Activated naive CD8-positive, alpha-beta T cell treated with anti-CD3 and anti-CD28 coated beads for 36 hours (primary cell): ENCODE results near the gene LIN52. TPM values are rescaled to one million over a fixed set of nuclear protein-coding genes. Genes with fewer than 3 reads are reported as not detected.

Experiments used
- DNase-seq: peaks from one replicate; pipeline ENCODE4 v3.0.0; 2021
- H3K27ac Mint-ChIP-seq: one replicate; pipeline ENCODE4 v1.8.0; 2022; ENCODE audit warnings: mild to moderate bottlenecking, moderate library complexity, mixed read lengths
- H3K27me3 Mint-ChIP-seq: one replicate; pipeline ENCODE4 v1.8.0; 2022; ENCODE audit warnings: mild to moderate bottlenecking, mixed read lengths
- H3K36me3 Mint-ChIP-seq: one replicate; pipeline ENCODE4 v1.8.0; 2021; ENCODE audit warnings: mild to moderate bottlenecking, mixed read lengths
- H3K4me1 Mint-ChIP-seq: one replicate; pipeline ENCODE4 v1.8.0; 2021; ENCODE audit warnings: mixed read lengths
- H3K4me3 Mint-ChIP-seq: one replicate; pipeline ENCODE4 v1.8.0; 2022; ENCODE audit warnings: mild to moderate bottlenecking, moderate library complexity, mixed read lengths
- H3K9me3 Mint-ChIP-seq: one replicate; pipeline ENCODE4 v1.8.0; 2022; ENCODE audit warnings: mixed read lengths
- total RNA-seq, 2 experiments: library from RNA; stranded (reverse); gene quantifications; one replicate each; pipeline ENCODE4 v1.2.3, GENCODE V29; 2021

Gene LIN52, protein sequence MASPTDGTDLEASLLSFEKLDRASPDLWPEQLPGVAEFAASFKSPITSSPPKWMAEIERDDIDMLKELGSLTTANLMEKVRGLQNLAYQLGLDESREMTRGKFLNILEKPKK
- 10 to 100 TPM; 11.1 to 12.4 TPM for total RNA-seq

DNA sequence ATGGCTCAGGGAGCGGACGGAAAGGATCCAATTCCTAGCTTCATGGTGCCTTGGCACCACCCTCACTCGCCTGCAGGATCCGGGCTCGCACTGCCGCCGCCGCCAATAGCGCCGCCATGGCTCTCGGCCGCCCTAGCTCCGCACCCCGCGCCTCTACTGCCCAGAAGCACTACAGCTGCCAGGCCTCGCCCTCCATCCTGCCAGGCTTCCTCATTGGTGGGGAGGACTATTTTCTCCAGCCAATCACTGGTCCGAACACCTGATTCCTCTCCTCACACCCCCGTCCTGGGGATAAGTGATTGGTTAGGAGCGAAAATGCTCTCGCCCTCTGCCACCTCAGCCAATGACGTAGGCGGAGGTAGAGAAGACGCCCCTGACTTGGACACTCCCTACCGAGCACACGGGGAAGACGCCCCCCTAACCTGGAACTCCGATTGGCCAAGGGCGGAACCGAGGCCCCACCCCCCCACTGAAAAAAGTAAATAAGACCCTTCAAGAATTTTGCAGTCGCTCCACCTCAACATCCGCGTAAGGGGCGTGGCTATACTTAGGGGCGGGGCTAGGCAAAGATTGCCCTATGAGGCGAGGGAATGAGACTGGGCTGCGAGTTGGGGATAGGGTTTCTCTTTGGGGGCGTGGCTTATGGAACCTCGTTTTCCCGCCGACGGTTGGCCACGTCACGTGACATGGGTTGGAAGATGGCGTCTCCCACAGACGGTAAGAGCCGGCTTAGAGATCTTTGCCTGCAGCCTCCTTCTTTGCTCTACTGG lies at the start of gene LIN52, which contains the start of gene ALDH6A1:
Gene LIN52 (plus strand): TSS at position 680 of the 770 bp plus-strand sequence. CDS start 19 bp downstream, at position 699.
Gene ALDH6A1 (minus strand): TSS at position 177 of the 770 bp plus-strand sequence. CDS start 59 bp downstream, at position 118.
- peaks cover 9% of the 10 kb centered on the region for H3K36me3 Mint-ChIP-seq

DNA sequence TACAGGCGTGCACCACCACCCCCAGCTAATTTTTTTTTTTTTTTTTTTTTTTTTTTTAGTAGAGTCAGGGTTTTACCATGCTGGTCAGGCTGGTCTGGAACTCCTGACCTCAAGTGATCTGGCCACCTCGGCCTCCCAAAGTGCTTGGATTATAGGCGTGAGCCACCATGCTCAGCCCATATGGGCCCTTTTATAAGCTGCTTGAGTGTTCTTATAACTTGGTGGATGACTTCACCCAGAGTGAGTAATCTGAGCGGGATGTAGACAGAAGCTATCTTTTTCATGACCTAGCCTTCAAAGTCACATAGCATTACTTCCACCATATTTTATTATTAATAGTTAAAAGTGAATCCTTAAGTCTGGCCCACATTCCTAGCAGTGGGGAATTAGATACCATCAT lies 49.2 kb upstream of the LIN52 start:
- Mint-ChIP-seq H3K27ac (no peak overlapping the region), H3K4me1 (no peaks in the 10 kb centered on the region), H3K36me3 (no peaks in the 10 kb centered on the region), H3K9me3 (no peaks in the 10 kb centered on the region), H3K4me3 (no peak overlapping the region), H3K27me3 (no peaks in the 10 kb centered on the region)
- DNase-seq: no peak

More for the DNA sequence above, at the start of gene LIN52, which contains the start of gene ALDH6A1:
- Mint-ChIP-seq H3K4me3 (peak within 1 kb of the TSS; percentile 95), H3K9me3 (peaks cover 5% of the 10 kb centered on the region), H3K27ac (peak within 1 kb of the TSS; percentile 96), H3K4me1 (peaks cover 35% of the 10 kb centered on the region), H3K27me3 (no peaks in the 10 kb centered on the region)
- DNase-seq: peak; percentile 97

DNA sequence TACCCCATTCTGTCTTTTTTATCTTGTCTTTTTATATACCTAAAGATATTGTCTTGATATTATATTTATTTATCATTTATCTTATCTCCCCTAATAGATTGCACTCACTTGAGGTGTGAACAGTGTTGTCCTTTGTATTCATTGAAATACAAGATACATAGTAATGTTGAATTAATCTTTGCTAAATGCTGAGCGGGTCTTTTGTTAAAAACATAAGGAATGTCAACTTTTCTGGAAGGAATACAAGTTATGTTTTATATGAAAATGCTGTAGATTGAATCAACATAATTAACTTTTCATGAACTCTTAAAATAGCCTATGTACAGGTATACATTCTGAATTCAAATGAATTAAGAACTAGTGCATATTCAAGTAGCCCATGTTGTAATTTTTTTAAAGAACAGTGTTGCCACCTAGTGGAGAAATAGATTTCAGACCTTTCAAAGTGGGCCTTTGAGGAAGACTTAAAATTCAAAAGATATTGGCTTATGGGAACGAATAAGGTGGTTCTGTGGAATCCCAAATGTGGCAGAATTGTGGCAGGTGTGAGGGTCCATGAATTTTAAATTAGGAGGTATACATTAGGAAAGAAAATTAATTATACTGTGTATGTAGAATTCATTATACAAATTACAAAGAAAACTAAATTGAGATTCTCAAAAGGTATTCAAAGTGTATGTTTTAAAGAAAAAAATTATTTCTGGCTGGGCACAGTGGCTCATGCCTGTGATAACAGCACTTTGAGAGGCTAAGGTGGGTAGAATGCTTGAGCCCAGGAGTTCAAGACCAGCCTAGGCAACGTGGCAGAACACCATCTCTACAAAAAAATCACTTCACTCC lies 46.5 kb upstream of the LIN52 start:
- no peaks in the 10 kb centered on the region for H3K36me3 Mint-ChIP-seq
- DNase-seq: no peak
- no peak overlapping the region for H3K4me3 Mint-ChIP-seq
- H3K4me1 Mint-ChIP-seq: no peaks in the 10 kb centered on the region
- no peaks in the 10 kb centered on the region for H3K27me3 Mint-ChIP-seq
- no peak overlapping the region for H3K27ac Mint-ChIP-seq
- H3K9me3 Mint-ChIP-seq: no peaks in the 10 kb centered on the region

DNA sequence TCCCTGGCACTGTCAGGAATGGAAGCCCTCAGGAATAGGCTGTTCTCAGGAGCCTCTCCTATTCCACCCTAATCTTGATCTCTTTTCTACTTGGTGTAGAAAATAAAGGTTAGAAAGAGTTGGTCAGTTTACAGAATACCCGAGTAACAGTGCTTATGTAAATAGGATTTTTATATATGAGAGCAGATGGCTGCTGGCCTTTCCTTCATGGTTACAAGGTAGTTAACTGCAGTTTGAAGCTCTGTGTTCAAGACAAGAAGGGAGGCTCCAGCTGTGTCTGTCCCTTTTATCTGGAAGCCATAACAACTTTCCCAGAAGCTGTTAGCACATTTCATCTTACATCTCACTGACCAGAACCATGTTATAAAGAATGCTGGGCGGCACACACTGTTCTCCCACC lies 42.5 kb upstream of the LIN52 start:
- Mint-ChIP-seq H3K36me3 (no peaks in the 10 kb centered on the region), H3K27me3 (no peaks in the 10 kb centered on the region), H3K9me3 (no peaks in the 10 kb centered on the region), H3K4me1 (no peaks in the 10 kb centered on the region), H3K27ac (no peak overlapping the region), H3K4me3 (no peak overlapping the region)
- DNase-seq: no peak

DNA sequence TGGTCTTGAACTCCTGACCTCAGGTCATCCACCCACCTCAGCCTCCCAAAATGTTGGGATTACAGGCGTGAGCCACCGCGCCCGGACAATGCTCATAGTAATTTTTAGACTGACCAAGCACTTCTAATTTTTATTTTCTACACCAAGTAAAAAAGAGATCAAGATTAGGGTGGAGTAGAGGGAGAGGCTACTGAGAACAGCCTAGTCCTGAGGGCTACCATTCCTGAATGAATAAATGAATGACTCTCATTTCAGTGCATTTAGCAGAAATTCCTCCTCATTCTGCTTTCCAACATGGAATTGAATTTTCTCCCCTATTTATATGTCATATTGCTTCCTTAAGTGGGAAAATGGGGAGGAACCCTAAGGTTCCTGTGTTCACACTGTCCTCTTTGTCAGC lies 39.2 kb upstream of the LIN52 start:
- Mint-ChIP-seq H3K4me3 (no peak overlapping the region), H3K27ac (no peak overlapping the region), H3K27me3 (no peaks in the 10 kb centered on the region), H3K9me3 (no peaks in the 10 kb centered on the region), H3K36me3 (no peaks in the 10 kb centered on the region), H3K4me1 (no peaks in the 10 kb centered on the region)
- DNase-seq: no peak

DNA sequence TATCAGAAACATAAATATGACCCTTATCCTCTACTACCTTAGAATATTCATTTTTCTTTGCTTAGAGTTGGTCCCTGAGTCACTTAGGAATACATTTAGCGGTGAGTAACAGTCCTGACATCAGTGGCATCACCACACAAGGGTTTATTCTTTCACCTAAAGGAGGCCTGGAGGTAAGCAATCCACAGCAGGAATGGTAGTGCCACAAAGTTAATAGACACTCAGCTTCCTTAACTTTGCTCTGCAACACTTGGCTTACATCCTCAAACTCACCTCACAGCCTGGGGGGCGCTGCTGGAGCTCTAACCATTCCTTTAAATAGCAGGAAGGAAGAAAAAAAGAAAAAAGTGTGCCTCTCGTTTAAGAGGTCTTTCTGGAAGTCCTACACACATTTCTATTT lies 36.5 kb upstream of the LIN52 start:
- DNase-seq: no peak
- H3K4me3 Mint-ChIP-seq: no peak overlapping the region
- H3K9me3 Mint-ChIP-seq: no peaks in the 10 kb centered on the region
- H3K4me1 Mint-ChIP-seq: no peaks in the 10 kb centered on the region
- H3K36me3 Mint-ChIP-seq: no peaks in the 10 kb centered on the region
- H3K27me3 Mint-ChIP-seq: no peaks in the 10 kb centered on the region
- H3K27ac Mint-ChIP-seq: no peak overlapping the region

DNA sequence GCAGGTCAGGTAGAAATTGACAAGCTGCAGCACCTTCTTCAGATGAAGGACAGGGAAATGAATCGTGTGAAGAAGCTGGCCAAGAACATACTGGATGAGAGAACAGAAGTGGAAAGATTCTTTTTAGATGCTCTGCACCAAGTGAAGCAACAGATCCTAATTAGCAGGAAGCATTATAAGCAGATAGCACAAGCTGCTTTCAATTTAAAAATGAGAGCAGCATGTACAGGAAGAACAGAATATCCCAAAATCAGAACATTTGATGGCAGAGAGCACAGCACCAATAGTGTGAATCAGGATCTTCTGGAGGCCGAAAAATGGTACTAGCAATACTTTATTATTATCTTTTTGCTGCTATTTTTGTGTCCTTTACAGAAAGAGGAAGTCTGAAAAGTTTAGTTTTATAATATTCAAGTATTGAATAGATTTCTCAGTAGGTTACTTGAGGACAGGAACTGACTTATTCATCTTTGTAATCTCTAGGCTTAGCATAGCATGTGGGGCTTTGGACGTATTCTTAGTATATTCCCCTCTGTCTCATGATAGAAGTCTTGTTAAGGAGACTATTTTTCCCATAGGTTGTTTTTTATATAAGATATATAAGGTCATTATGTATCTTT lies 34.8 kb upstream of the LIN52 start:
- Mint-ChIP-seq H3K4me3 (no peak overlapping the region), H3K36me3 (no peaks in the 10 kb centered on the region), H3K27ac (no peak overlapping the region), H3K27me3 (no peaks in the 10 kb centered on the region), H3K9me3 (no peaks in the 10 kb centered on the region), H3K4me1 (no peaks in the 10 kb centered on the region)
- DNase-seq: no peak

DNA sequence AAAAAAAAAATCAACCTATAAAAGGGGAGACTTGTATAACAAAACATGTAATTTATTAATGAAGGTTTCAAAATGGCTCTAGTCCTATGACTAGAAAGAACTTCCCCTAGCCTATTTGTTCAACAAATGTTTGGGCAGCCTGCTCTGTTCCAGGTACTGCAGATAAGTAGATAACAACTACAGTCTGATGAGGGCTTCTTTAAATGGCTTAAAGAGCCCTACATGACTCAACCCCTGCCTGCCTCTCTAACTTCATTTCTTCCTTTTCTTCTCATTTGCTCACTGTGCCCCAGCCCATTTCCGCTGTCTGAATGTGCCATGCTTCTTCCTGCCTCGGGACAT lies 22.0 kb upstream of the LIN52 start:
- H3K27ac Mint-ChIP-seq: no peak overlapping the region

DNA sequence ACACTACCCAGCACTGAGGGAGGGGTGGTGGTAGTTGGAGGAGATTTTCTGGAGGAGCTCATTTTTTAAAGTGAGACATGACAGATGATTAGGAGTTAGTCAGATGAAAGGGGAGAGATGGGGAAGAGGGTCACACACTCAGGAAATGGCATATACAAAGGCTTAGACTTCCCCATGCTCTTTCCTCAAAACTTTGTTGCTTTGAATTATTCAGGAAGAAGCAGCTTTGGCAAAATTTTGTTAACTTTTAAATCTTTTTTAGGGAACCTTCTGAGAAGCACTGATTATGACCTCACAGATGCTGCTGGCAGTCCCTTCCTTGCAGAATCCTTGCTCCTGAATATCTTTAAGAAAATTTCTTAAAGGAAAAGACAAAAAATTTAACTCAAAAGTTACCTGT lies 20.3 kb upstream of the LIN52 start:
- no peaks in the 10 kb centered on the region for H3K27me3 Mint-ChIP-seq
- no peak for DNase-seq
- no peak overlapping the region for H3K4me3 Mint-ChIP-seq
- H3K4me1 Mint-ChIP-seq: no peaks in the 10 kb centered on the region
- H3K9me3 Mint-ChIP-seq: no peaks in the 10 kb centered on the region
- peaks cover 2% of the 10 kb centered on the region for H3K36me3 Mint-ChIP-seq
- H3K27ac Mint-ChIP-seq: no peak overlapping the region

More for the DNA sequence above, 22.0 kb upstream of the LIN52 start:
- Mint-ChIP-seq H3K27me3 (no peaks in the 10 kb centered on the region), H3K4me3 (no peak overlapping the region), H3K36me3 (peaks cover 2% of the 10 kb centered on the region), H3K9me3 (no peaks in the 10 kb centered on the region), H3K4me1 (no peaks in the 10 kb centered on the region)
- DNase-seq: no peak

DNA sequence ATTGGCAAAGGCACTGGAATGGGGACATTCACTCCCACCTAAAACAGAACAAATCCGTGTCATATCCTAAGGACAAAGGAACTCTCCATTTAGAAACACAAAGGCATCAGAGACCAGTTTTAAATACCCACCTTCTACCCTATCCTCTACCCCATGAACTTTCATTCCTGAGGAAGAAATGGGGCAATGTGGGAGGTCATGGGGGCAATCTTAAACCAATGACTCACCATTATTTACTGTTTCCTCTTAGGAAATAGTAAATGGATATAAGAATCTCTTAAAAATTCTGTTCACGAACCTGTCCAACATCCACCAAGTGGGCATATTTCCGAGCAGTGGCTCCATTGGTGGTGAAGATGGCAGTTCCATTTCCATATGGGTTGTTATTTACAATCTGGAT lies 19.9 kb upstream of the LIN52 start:
- Mint-ChIP-seq H3K4me3 (no peak overlapping the region), H3K36me3 (peaks cover 2% of the 10 kb centered on the region), H3K9me3 (no peaks in the 10 kb centered on the region), H3K4me1 (no peaks in the 10 kb centered on the region), H3K27me3 (no peaks in the 10 kb centered on the region), H3K27ac (no peak overlapping the region)
- DNase-seq: no peak

DNA sequence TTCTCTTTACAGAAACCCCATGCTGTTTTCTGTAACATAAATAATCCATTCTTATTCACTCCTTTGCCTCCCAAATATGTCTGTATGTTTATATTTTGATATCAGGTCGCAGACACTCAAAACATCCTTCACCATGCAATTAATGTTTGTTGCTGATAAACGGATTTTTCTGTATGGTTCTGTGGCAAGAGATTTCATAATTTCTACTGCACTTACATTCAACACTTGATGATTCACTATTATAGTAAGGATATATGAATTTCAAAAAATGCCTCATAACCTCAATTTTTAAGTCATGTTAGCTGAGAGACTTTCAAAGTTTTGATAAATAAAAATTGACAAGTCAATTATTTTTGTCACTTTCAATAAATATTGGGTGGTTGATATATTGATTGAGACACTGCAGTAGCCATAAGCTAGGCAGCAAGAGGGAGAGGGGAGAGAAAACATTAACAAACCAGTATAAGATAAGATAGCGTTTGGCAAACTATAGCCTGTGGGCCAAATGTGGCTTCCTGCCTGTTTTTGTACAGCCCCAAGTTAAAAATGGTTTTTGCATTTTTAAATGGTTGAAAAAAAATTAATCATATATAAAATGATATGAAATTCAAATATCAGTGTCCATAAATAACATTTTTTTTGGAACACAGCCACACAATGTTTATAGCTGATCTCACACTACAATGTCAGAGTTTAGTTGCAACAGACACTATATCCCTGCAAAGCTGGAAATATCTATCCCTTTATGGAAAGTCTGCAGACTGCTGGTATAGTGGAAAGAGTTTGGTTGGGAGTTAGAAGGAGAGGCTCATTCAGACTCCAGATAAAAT lies 18.8 kb upstream of the LIN52 start:
- H3K4me3 Mint-ChIP-seq: no peak overlapping the region
- H3K9me3 Mint-ChIP-seq: no peaks in the 10 kb centered on the region
- peaks cover 3% of the 10 kb centered on the region for H3K36me3 Mint-ChIP-seq
- no peaks in the 10 kb centered on the region for H3K27me3 Mint-ChIP-seq
- H3K27ac Mint-ChIP-seq: no peak overlapping the region
- DNase-seq: no peak
- no peaks in the 10 kb centered on the region for H3K4me1 Mint-ChIP-seq

DNA sequence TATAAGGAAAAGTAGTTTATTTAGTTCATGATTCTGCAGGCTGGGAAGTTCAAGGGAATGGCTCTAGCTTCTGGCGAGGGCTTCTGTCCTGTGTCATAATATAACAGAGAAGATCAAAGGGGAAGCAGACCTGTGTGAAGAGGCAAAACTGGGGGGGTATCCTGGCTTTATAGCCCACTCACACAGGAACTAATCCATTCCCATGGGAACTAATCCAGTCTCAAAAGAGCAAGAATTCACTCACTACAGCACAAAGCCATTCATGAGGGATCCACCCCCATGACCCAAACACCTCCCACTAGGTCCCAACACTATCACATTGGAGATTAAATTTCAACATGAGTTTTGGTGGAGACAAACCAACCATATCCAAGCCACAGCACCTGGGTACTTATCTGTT lies 7.4 kb upstream of the LIN52 start:
- H3K9me3 Mint-ChIP-seq: no peaks in the 10 kb centered on the region
- no peaks in the 10 kb centered on the region for H3K27me3 Mint-ChIP-seq
- no peaks in the 10 kb centered on the region for H3K4me1 Mint-ChIP-seq
- no peak for DNase-seq
- H3K27ac Mint-ChIP-seq: no peak overlapping the region
- no peak overlapping the region for H3K4me3 Mint-ChIP-seq
- no peaks in the 10 kb centered on the region for H3K36me3 Mint-ChIP-seq

DNA sequence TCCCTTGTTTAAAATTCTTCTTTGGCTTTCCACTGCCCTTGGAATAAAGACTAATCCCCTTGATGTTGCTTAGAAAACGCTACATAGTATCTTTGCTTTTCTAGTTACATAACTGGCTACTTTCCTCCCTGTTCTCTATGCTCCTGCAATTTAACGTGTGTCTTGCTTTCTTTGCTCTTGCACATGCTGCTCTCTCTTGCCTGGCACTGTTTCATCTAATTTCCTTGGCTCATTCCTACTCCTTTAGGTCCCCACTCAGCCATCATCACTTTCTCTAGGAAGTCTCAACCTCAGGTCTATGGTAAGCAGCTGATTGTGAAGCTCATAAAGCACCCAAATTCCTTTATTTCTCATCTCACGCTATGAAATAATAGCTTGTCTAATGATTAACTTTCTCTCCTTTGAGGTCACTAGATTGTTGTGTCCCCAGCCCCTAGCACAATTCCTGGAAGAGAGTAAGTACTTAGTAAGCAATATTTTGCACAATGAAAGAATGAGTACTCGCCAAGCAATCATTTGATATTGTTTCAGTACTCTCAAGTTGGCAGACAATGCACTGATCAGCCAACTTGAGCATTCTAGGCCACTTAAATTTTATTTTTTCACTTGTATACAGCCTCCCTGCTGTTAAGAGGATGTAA lies 3.8 kb upstream of the LIN52 start:
- H3K27ac Mint-ChIP-seq: no peak overlapping the region
- H3K36me3 Mint-ChIP-seq: no peaks in the 10 kb centered on the region
- no peak overlapping the region for H3K4me3 Mint-ChIP-seq
- no peaks in the 10 kb centered on the region for H3K9me3 Mint-ChIP-seq
- no peak for DNase-seq
- H3K4me1 Mint-ChIP-seq: peaks cover 21% of the 10 kb centered on the region
- H3K27me3 Mint-ChIP-seq: no peaks in the 10 kb centered on the region

DNA sequence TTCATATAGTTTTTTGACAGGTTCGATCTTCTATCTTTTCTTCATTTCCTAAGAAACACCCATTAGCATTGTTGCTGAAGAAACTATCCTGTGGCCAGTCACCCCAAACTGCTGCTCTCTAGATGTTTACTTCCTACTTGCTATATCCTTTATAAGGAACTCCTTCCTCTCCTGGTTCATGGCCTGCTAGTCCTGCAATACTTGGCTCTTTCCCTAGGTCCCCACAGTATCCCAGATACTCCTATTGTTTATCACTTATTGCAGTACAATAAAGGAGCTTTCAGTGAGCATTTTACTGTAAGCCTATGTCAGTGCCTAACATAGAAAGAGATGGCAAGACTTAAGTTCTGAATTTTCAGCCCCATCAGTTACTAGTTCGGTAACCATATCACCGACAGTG lies 3.3 kb upstream of the LIN52 start:
- H3K4me3 Mint-ChIP-seq: no peak overlapping the region
- H3K4me1 Mint-ChIP-seq: peaks cover 27% of the 10 kb centered on the region
- H3K27ac Mint-ChIP-seq: no peak overlapping the region
- no peaks in the 10 kb centered on the region for H3K36me3 Mint-ChIP-seq
- no peaks in the 10 kb centered on the region for H3K27me3 Mint-ChIP-seq
- DNase-seq: no peak
- no peaks in the 10 kb centered on the region for H3K9me3 Mint-ChIP-seq
